GM12873 (cell line): ENCODE results near the gene NECTIN2.

Source experiments
- TF ChIP-seq, protein P1 (sequence below): IDR thresholded peaks from 2 replicates; pipeline ENCODE4 v1.5.1; 2012; ENCODE audit warnings: low read depth, mild to moderate bottlenecking, moderate library complexity, low read length, control low read depth; ENCODE audit not compliant: insufficient read depth; ENCODE audit errors: missing control alignments

The NECTIN2 gene

DNA sequence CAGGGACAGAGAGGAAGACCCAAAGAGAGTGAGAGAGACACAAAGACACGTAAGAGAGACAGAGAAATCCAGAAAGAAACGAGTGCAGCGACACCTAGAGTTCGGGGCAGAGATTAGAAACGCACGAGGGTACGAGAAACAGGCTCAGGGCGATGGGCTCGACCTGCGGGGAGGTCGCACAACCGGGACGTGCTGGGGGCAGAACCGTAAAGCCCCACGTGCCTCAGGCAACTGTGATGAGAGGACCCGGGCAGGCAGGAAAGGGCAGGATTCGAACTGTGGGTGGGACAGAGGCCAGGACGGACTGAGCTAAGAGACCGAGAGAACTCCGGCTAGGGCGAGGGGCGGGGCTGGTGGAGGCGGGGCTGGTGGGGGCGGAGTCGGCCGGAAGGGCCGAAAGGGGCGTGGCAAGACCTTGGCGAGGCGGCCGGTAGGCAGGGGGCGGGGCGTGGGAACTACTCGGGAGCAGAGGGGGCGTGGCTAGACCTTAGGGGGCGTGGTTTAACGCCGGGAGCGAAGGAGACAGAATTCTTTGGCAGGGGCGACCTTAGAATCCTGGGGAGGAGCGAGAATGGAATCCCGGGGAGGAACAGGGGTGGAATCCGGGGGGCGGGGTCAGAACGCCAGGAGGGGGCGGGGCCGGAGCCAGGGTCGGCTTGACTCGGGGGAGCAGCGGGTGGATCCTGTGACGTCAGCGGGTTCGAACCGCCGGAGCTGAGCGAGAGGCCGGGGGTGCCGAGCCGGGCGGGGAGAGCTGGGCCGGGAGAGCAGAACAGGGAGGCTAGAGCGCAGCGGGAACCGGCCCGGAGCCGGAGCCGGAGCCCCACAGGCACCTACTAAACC is at the start of gene NECTIN2:
NECTIN2 (plus strand) TSS at position 686 of the 843 bp plus-strand sequence. CDS start 229 bp downstream, outside the sequence.
- TF ChIP-seq, protein P1, sequence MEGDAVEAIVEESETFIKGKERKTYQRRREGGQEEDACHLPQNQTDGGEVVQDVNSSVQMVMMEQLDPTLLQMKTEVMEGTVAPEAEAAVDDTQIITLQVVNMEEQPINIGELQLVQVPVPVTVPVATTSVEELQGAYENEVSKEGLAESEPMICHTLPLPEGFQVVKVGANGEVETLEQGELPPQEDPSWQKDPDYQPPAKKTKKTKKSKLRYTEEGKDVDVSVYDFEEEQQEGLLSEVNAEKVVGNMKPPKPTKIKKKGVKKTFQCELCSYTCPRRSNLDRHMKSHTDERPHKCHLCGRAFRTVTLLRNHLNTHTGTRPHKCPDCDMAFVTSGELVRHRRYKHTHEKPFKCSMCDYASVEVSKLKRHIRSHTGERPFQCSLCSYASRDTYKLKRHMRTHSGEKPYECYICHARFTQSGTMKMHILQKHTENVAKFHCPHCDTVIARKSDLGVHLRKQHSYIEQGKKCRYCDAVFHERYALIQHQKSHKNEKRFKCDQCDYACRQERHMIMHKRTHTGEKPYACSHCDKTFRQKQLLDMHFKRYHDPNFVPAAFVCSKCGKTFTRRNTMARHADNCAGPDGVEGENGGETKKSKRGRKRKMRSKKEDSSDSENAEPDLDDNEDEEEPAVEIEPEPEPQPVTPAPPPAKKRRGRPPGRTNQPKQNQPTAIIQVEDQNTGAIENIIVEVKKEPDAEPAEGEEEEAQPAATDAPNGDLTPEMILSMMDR = peak; percentile 80

DNA sequence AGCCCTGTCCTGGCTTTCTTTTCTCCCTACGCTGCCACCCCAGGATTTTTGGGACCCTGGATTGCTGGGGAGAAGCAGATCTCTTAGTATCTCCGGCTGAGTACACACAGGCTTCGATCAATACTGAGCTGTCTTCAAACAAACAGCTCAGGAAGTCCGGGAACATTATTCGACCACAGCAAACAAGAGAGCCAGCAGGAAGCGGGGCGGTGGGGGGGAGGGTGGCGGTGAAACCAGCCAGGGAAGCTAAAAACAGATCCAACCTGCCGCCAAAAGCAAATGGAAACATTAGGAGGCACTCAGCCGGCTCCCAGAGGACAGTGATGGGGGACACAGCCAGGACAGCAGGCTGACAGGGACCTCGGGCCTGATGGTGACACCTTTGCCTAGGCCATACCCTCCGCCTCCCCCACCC is 49.4 kb upstream of the NECTIN2 start:
- TF ChIP-seq, protein P1 = no peak

DNA sequence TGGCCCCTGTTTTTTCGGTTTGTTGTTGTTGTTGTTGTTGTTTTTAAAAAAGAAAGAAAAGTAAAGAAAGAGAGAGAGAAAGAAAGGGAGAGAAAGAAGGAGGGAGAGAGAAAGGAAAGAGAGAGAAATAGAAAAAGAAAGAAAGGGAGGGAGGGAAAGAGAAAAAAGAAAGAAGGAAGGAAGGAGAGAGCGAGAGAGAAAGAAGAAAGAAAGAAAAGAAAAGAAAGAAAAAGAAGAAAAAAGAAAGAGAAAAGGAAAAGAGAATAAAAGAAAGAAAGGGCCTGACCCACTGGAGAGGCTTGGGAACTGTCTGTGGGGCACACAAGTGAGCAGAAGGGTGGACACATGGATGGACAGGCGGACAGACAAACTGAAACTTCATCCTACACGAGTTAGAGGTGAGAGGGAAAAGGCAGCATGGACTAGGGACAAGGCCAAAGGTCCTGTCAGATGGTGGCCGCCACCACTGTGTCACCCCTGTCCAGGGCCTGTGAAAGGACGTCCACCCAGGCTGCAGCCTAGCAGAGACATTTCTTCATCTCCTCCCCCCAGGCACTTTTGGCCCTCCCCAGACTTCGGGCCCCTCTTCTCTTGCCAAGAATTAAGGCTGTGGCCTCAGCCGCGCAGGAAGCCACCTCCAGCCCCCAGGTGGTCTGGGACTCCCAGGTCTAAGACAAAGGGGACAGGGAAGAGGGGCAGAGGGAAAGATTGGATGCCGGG is 46.3 kb upstream of the NECTIN2 start:
- TF ChIP-seq, protein P1 = no peak

DNA sequence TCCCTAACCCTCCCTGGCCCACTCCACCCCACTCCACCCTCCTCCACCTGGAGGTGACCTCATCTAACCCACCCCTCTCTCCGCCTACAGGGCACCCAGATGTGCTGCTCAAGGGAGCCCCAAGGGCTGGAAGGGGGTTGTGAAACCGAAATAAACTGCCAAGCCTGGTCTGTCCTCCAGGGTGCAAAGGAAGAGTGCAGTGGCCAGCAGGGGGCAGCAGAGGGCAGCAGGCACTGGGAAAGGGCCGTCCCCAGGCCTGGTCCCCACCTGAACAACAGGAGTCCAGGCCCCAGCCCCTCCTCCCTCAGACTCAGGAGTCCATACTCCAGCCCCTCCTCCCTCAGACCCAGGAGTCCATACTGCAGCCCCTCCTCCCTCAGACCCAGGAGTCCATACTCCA is 45.6 kb upstream of the NECTIN2 start:
- TF ChIP-seq, protein P1 = peak; percentile 97

DNA sequence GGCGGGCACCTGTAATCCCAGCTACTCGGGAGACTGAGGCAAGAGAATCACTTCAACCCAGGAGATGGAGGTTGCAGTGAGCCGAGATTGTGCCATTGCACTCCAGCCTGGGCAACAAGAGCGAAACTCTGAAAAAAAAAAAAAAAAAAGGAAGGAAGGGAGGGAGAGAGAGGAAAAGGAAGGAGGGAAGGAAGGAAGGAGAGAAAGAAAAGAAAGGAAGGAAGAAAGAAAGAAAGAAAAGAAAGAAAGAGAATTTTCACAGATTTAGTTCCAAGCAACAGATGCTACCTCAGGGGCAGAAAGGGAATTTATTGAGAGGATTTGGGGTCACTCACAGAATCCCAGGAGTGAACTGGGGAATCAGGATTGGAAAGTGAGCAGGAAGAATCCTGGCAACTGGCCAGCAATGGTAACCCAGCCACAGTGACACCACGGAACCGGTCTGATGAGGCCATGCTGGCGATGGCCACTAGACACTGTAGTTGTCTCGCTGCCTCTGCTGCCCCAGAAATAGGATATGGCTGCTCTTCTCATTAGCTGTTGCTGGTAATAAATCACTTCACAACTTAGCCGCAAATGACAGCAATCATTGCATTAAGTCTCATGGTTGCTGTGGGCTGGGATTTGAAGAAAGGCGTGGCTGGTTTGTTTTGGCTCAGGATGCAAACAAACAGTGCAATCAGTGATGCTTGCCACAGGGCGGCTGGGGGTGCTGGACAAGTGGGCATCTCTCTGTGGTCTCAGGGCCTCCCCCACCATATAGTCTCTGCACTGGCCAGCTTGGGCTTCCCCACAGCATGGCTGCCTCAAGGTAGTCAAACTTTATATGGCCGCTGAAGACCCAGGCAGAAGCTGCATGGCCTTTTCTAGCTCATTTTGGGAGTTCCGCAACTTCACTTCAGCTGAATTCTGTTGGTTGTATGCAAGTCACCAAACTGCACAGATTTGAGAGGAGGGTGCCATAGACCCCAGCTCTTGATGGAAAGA is 42.4 kb upstream of the NECTIN2 start:
- TF ChIP-seq, protein P1 = no peak

DNA sequence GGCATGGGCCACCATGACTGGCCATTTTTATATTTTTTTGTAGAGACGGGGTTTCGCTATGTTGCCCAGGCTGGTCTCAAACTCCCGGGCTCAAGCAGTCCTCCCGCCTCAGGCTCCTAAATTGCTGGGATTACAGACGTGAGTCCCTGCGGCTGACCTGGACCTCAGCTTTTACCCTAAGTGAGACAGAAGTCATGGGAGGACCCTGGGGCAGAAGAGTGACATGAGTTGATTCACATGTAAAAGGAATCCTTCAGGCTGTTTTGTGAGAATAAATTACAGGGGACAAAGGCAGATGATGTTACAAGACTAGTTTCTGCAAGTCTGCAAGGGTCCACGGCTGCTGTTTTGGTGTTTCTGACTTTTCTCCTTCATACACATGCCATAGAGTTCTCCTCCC is 39.8 kb upstream of the NECTIN2 start:
- TF ChIP-seq, protein P1 = no peak

DNA sequence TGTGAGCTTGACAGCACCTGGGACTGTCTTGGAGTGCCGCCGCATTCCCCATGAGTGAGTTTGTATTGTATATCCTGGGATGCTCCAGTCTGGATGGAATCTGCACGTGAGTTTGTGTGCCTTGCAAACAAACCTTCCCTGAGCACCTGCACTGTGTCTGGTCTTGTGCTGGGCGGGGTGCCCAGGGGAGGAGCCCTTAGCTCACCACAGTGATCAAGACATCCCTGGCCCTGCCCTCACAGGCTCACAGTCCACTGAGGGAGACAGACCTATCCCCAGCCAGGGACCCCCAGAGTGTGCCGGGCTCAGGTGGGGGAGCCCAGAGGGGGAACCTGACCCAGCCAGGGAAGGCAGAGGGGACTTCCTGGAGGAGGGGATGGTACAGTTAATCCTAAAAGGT is 38.9 kb upstream of the NECTIN2 start:
- TF ChIP-seq, protein P1 = no peak
